K562 (cell line): Measurements from ENCODE around the gene HIF1AN. TPM values are rescaled to one million over a fixed set of nuclear protein-coding genes. Genes with fewer than 3 reads are reported as not detected.

ENCODE experiments used
- ATAC-seq: fragments of 200-7000 bp; cut with Tn5 transposase; 3 replicates; pipeline ENCODE4 v1.9.1; 2020; ENCODE audit warnings: moderate library complexity
- BruUV-seq: library from RNA; stranded (reverse); fragments of 400-500 nt; replicated peaks from 2 replicates; lab custom pipeline; 2021; lab: Mats Ljungman, UMichigan
- CTCF ChIA-PET: fragments of 300-600 bp; formaldehyde crosslinking; extraction: SDS; loops from one replicate; lab custom pipeline; 2021; ENCODE audit warnings: low intra/inter-chr PET ratio; lab: Yijun Ruan, JAX
- POLR2A ChIA-PET: fragments of 300-600, 350-650 bp; sonication (Branson Sonifier 250); formaldehyde crosslinking; extraction: SDS; loops from one replicate; lab custom pipeline; 2021; ENCODE audit warnings: antibody characterized with exemption, inconsistent platforms; lab: Yijun Ruan, JAX
- DNase-seq, 4 experiments: peaks; one replicate each; pipeline versions ENCODE4 v3.0.0 to v3.0.0-alpha.2; 2011 to 2018; ENCODE audit warnings: low spot score in 3 of 4, mixed read lengths in 3 of 4; ENCODE audit errors: extremely low read depth in 1 of 4
- FAIRE-seq: peaks from 2 replicates; lab custom pipeline; 2011; peaks lifted over from hg19 to GRCh38; lab: Jason Lieb, UNC
- H2AFZ ChIP-seq: 2 replicates; pipeline ENCODE4 v1.6.0; 2011; ENCODE audit warnings: low read depth, low read length, control low read depth, inconsistent platforms
- H3K27ac ChIP-seq: fragments of 200-600 bp; 3 replicates; pipeline ENCODE4 v1.8.0; 2011; ENCODE audit warnings: low read depth, mild to moderate bottlenecking, control low read depth, inconsistent platforms, low read length, moderate library complexity, mixed read lengths; ENCODE audit errors: extremely low read depth
- H3K27me3 ChIP-seq, 2 experiments: fragments of 300-600 bp in 1 of 2; 2 replicates in 1 of 2; 3 replicates in 1 of 2; pipeline versions ENCODE4 v1.6.0 to v1.8.0; 2011; ENCODE audit warnings: inconsistent platforms in 2 of 2, low read length in 2 of 2, mild to moderate bottlenecking in 1 of 2, mixed read lengths in 1 of 2, moderate library complexity in 1 of 2; ENCODE audit not compliant: control insufficient read depth in 2 of 2, insufficient read depth in 2 of 2
- H3K36me3 ChIP-seq: fragments of 300-600 bp; 3 replicates; pipeline ENCODE4 v1.8.0; 2011; ENCODE audit warnings: mild to moderate bottlenecking, low read length, inconsistent platforms; ENCODE audit not compliant: control insufficient read depth, insufficient read depth
- H3K4me1 ChIP-seq, 2 experiments: fragments of 200-600 bp in 1 of 2; replicated peaks in 1 of 2; 2 replicates in 1 of 2; 3 replicates in 1 of 2; pipeline versions ENCODE4 v1.5.1 to v1.8.0; 2011; ENCODE audit warnings: inconsistent platforms in 2 of 2, low read length in 2 of 2, mild to moderate bottlenecking in 1 of 2, mixed read lengths in 1 of 2, moderate library complexity in 1 of 2; ENCODE audit not compliant: control insufficient read depth in 2 of 2, insufficient read depth in 2 of 2
- H3K4me2 ChIP-seq: 2 replicates; pipeline ENCODE4 v1.6.1; 2011; ENCODE audit warnings: low read length, control low read depth, inconsistent platforms, mixed read lengths; ENCODE audit not compliant: insufficient read depth
- H3K4me3 ChIP-seq: fragments of 200-600 bp; sonication (generic), shearing (Covaris generic); 2 replicates; pipeline ENCODE4 v1.5.1; 2016; ENCODE audit warnings: control low read depth, inconsistent platforms
- H3K79me2 ChIP-seq: fragments of 200-600 bp; 3 replicates; pipeline ENCODE4 v1.8.0; 2011; ENCODE audit warnings: low read length, inconsistent platforms; ENCODE audit not compliant: control insufficient read depth, insufficient read depth
- H3K9ac ChIP-seq, 2 experiments: 2 replicates each; pipeline versions ENCODE4 v1.6.0 to v1.6.1; 2011; ENCODE audit warnings: low read depth in 2 of 2, low read length in 2 of 2, control low read depth in 1 of 2, inconsistent platforms in 1 of 2, mild to moderate bottlenecking in 1 of 2, mixed read lengths in 1 of 2; ENCODE audit not compliant: insufficient read depth in 1 of 2
- H3K9me1 ChIP-seq: one replicate; pipeline ENCODE4 v1.6.0; 2011; ENCODE audit warnings: inconsistent platforms, mild to moderate bottlenecking, low read length, moderate library complexity; ENCODE audit not compliant: control insufficient read depth, insufficient read depth
- H3K9me3 ChIP-seq: replicated peaks from 2 replicates; pipeline ENCODE4 v1.5.1; 2011; ENCODE audit warnings: low read depth, low read length, inconsistent platforms; ENCODE audit not compliant: control insufficient read depth, insufficient read depth
- H4K20me1 ChIP-seq: replicated peaks from 2 replicates; pipeline ENCODE4 v1.6.1; 2011; ENCODE audit warnings: low read length, inconsistent platforms, mixed read lengths; ENCODE audit not compliant: control insufficient read depth, insufficient read depth
- HNRNPLL ChIP-seq: fragments of 200-400 bp; formaldehyde crosslinking; IDR thresholded peaks from 2 replicates; pipeline ENCODE4 v1.6.1; 2017; ENCODE audit warnings: low read length, low read depth, mild to moderate bottlenecking; ENCODE audit not compliant: poor library complexity, severe bottlenecking
- NFIC ChIP-seq: fragments of 450-650 bp; IDR thresholded peaks from 2 replicates; pipeline ENCODE4 v1.6.1; 2017; ENCODE audit warnings: mild to moderate bottlenecking, inconsistent platforms
- RBM25 ChIP-seq: fragments of 200-400 bp; formaldehyde crosslinking; IDR thresholded peaks from 2 replicates; pipeline ENCODE4 v1.6.1; 2018; ENCODE audit warnings: low read length, low read depth, moderate library complexity; ENCODE audit not compliant: severe bottlenecking
- ZFP36 ChIP-seq: fragments of 150-350 bp; IDR thresholded peaks from 2 replicates; pipeline ENCODE4 v1.6.1; 2018; ENCODE audit warnings: low read length, low read depth; ENCODE audit not compliant: partially characterized antibody
- WGBS: fragments of 100-300 bp; shearing (Covaris generic); methylation state at CpG from one replicate; pipeline ENCODE4 v1.1.6; 2016; ENCODE audit warnings: low coverage, mixed read lengths; ENCODE audit not compliant: insufficient coverage; ENCODE audit errors: missing lambda C conversion rate; 5-methylcytosine and 5-hydroxymethylcytosine counted together
- in situ Hi-C: fragments of 300-500 bp; cut with MboI; formaldehyde crosslinking; loops from 4 replicates; pipeline ENCODE4 v1.15.0; 2018; ENCODE audit warnings: inconsistent platforms, mixed read lengths
- intact Hi-C: fragments of 100-400 bp; cut with micrococcal nuclease; formaldehyde crosslinking; loops from 2 replicates; pipeline ENCODE4 v1.14.2; 2022
- polyA plus RNA-seq, 8 experiments: library from polyadenylated mRNA; depleted of rRNA in 4 of 8; stranded (reverse) in 5 of 8; unstranded in 3 of 8; fragments of >200 nt; fragmentation: Nextera tagmentation in 2 of 8; fragmentation: Illumina TruSeq in 1 of 8; extraction: Ambion mirVana in 2 of 8; extraction: Trizol in 1 of 8; gene quantifications; 2 replicates each; pipeline versions ENCODE4 v1.2.1 to v1.2.3, GENCODE V29; 2011 to 2014; ENCODE audit warnings: inconsistent platforms in 1 of 8, missing spikeins in 1 of 8
- total RNA-seq, 7 experiments: library from RNA; depleted of rRNA in 6 of 7; stranded (reverse); fragments of >200 nt in 6 of 7; fragmentation: Illumina TruSeq in 2 of 7; extraction: Trizol in 2 of 7; gene quantifications; 2 replicates each; pipeline versions ENCODE4 v1.2.1 to v1.2.3, GENCODE V29; 2011 to 2021; ENCODE audit warnings: low replicate concordance in 1 of 7

The HIF1AN gene
- total and polyA plus RNA-seq, 9 of the 15 experiments (the other 6 are each of a cell fraction or from before 2014, with no cell fraction given), result 1.2 to 16.8 (median 6.9) TPM

GRCh38 chr10:100565206-100565985 lies 29.7 kb downstream of the HIF1AN start:
- Histone ChIP-seq H2AFZ (no peak overlapping the region), H3K27me3 (peaks cover 0 to 15% of the 10 kb centered on the region in 2 experiments; a peak in 3 of 5 replicates), H3K9me1 (no peaks in the 10 kb centered on the region), H3K4me3 (no peak overlapping the region), H3K4me1 (peaks cover 3 to 17% of the 10 kb centered on the region in 2 experiments; a peak in 2 of 5 replicates), H3K27ac (no peak overlapping the region), H3K9ac (no peak overlapping the region), H3K4me2 (no peak overlapping the region), H4K20me1 (no peaks in the 10 kb centered on the region; the same call in 1 of the 2 replicates), H3K9me3 (no peaks in the 10 kb centered on the region), H3K79me2 (no peaks in the 10 kb centered on the region), H3K36me3 (no peaks in the 10 kb centered on the region)
- ChIA-PET CTCF (interaction anchor here (0.5 to 1.3 kb wide), 2 partner anchors 177 to 307 kb away, joined by 3 to 6 read pairs; no protein-coding TSS in a partner anchor), POLR2A (no interaction called here)
- intact Hi-C loops (no loop called here), in situ Hi-C loops (loop anchor here (25.0 kb wide), 1 partner anchor 297 kb away; no protein-coding TSS in a partner anchor)
- no peak for ATAC-seq
- FAIRE-seq, result no peak
- BruUV-seq, result no TSS peak
- DNase-seq, result no peak
- TF ChIP-seq ZFP36 (peak; percentile 37), NFIC (0 out of 2 replicates have a peak, but pooled peaks have one; percentile 11), RBM25 (peak; percentile 80), HNRNPLL (no peak)
- WGBS, result 1% methylated on average over 9 of the region's 9 CpGs
